Activated T-cell treated with anti-CD3 and anti-CD28 coated beads, Interleukin-2, amount 50 U/mL, for 1 hour (primary cell): ENCODE data around the gene DQX1.

ENCODE experiments used
- DNase-seq: peaks from one replicate; pipeline ENCODE4 v3.0.0-alpha.2; 2020

DQX1 gene

GRCh38 chr2:74531666-74532065 lies 5.6 kb upstream of the DQX1 start:
- no peak for DNase-seq

DNA sequence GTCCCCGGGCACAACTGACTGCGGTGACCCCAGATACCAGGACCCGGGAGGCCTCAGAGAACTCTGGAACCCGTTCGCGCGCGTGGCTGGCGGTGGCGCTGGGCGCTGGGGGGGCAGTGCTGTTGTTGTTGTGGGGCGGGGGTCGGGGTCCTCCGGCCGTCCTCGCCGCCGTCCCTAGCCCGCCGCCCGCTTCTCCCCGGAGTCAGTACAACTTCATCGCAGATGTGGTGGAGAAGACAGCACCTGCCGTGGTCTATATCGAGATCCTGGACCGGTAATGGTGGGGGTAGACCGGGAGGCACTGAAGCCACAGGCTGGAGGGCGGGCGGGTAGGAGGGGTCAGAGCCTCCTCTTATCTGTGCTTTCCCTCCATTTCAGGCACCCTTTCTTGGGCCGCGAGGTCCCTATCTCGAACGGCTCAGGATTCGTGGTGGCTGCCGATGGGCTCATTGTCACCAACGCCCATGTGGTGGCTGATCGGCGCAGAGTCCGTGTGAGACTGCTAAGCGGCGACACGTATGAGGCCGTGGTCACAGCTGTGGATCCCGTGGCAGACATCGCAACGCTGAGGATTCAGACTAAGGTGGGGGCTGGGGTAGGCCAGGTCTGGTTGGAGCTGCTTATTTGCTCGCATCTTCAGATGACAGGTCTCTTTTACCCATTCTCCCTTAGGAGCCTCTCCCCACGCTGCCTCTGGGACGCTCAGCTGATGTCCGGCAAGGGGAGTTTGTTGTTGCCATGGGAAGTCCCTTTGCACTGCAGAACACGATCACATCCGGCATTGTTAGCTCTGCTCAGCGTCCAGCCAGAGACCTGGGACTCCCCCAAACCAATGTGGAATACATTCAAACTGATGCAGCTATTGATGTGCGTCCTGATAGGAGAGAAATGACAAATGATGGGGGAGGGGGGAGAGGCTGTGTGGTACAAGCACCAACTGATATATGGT lies 4.5 kb upstream of the DQX1 start:
- peak; percentile 60 for DNase-seq

DNA sequence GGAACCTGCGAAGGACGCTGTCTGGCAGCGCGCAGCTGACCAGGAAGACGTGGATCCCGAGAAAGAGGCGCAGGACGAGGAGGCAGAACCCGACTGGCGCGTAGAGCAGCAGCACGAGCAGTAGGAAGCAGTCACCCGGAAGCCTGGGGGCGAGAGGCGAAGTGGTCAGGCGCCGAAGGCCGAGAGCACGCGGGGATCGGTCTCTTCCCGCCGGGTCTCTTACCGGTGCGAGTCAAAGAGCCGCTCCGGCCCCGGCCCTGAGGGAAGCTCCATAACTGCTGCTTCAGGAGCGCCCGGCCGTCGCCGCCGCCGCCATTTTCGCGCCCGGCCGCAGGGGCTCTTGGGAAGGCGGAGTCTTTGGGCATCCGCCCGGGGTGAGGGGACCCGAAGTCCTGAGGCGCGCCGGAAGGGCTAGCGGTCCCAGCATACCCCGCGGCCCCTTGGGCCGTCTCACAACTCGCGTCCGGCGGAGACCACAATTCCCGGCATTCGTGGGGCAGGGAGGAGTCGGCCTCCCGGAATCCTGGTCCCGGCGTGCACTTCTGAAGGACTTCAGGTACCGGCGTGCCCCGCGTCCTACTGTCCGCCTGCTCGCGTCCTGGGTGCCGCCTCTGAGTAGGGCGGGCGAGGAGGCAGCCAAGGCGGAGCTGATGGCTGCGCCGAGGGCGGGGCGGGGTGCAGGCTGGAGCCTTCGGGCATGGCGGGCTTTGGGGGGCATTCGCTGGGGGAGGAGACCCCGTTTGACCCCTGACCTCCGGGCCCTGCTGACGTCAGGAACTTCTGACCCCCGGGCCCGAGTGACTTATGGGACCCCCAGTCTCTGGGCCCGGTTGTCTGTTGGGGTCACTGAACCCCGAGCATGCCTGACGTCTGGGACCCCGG lies 3.6 kb upstream of the DQX1 start, which contains the start of the genes AUP1 and HTRA2:
AUP1 (minus strand) TSS at position 350 of the 882 bp plus-strand sequence; CDS start at position 273, 77 bp downstream.
HTRA2 (plus strand) TSS at position 577 of the 882 bp plus-strand sequence; CDS start at position 651, 74 bp downstream.
- DNase-seq = peak; percentile 85

DNA sequence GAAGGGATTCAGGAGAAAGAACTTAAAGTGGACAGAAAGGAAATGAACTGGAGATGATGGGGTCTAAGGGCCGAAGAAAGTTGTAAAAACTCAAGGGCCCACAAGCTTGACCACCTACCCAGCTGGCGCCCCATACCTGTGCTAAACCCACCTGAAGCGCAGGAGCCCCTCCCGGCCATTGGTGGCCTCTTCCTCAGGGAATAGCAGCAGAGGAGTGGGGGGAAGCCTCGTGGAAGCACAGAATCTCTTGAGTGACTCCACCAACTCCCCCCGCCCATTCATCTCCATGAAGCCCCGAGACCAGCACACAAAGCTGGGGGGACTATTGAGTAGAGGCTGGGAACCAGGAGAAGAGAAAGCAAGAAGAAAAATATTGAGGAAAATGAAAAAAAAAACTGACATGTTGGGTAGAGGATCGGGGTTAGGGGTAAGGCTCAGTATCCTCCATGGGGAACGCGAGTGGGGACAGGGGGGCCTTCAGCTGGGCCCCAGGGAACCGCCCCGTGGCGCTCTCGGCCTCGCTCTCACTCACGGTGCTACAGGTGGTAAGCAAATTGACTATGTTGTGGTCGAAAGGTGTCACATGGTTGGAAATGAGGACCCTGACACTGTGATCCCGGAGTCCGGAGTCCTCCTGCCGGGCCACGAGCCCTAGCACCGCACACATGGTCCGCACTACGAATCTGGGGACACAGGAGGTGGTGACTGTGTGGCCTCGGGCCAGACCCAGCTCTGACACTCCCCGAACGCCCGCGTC lies 2.7 kb upstream of the DQX1 start:
- DNase-seq = no peak

GRCh38 chr2:74527741-74528140 lies 1.7 kb upstream of the DQX1 start:
- no peak for DNase-seq

- DNase-seq = no peak
These were observed 709 bp upstream of the DQX1 start for GRCh38 chr2:74526649-74527230.

DNA sequence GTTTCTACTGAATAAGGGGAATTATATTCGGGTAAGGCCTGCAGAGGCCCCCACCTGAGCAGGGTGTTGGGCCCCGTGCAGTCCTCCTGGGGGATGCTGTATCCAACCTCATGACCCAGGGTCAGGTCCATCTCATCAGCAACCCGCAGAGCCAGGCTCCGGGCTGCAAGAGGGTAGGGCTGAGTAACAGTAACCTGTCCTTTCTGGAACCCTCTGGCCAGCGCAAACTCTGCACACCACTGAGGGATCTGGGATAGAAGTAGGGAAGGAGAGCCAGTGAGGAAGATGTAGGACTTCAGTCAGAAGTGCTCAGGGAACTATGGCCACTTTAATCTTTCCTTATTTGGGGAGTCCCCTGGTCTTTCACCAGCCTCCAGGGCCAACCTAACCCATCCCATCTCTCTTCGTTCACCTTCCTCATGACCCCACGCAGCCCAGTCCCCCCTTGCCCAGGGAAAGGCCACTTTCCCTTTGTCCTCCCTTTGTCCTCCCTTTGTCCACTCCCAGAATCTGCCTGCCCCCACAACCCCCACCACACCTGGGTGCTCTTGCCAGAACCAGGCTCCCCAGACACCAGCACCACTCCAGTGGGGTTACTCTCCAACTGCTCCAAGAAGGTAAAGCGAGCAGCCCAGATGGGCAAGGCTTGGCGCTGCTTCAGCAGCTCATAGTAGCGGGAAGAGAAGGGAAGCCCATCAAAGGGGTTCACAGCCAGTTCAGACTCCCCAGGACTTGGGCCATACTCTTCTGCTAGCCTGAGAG lies 895 bp downstream of the DQX1 start:
- no peak for DNase-seq

DNA sequence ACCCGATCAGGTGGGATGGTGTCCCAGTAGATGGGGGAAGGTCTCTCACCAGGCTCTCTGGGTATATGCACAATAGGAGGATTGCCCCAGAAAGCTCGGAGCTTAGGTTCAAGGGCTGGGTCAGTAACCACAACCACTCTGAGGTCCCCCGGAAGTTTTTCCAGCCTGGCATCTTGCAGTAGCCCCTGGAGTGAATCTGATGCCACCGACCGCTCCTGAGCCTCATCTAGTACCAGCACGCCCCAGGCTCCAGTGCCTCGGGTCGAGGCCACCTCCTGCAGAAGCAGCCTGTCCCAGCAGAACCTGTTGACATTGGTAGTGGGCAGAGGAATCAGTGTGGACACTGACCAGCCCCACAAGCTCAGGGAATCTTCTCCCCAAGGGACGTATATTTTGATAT lies 2.0 kb downstream of the DQX1 start:
- DNase-seq = no peak

DNA sequence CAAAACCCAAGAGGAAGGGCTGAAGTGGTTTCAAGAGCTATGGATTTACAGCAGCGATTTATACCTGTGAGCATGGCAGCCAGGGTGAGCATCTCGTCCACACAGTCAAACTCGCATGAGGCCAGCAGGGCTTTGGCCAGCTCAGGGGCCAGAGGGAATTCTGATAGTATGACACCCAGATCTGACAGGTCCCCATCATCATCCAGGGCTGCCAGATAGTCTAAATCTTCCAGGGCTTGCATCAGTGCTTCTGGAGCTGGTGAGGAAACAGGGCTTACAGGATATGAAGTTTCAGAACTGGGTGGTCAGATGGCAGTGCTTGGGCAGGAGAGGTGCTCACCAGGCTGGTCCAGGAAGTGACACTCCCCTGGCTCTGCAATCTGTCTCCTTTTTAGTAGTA lies 3.5 kb downstream of the DQX1 start:
- DNase-seq = no peak

DNA sequence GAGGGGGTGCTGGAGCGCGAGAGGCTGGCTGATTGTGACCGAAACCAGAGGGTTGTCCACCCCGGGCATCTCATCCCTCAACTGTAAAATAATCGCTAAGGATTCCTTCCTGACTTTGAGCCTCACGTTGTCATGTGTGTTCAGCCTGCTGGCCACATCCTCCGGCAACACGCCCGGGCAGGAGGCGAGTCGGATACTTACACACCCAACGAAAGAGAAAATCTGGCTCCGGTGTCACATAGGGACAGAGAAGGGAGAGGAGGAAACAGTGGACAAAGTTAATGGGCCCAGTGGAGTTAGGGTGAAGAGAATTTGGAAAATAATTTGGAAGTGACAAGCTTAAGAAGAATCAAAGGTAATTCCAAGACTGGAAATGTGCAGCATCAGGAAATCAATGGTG lies 9.4 kb downstream of the DQX1 start:
- no peak for DNase-seq

DNA sequence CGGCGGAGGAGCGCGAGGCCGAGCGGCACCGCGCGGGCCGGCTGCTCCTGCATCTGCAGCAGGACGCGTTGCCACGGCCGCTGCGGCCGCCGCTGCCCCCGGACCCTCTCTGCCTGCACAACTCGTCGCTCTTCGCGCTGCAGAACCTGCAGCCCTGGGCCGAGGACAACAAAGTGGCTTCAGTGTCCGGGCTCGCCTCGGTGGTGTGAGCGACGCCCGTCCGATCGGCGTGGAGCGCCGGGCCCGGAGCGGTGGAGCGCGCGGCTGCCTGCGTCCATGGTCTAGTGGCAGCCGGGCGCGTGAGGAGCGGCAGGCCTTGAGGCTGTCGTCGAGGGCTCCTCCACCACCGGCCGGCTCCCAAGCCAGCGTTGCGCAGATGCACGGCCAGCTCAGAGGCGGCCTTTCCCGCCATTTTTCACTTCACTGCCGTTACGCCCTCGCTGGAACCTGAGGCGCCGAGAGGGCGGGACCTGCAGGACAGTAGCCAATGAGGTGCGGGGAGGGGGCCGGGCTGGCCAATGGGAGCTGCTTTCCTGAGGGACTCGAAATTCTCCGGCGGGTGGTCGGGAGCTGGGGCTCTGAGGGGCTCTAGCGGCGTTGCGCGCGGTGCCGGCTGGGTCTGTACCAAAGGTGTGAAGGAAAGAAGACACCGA lies 9.9 kb downstream of the DQX1 start:
- peak; percentile 81 for DNase-seq

- no peak for DNase-seq
These were observed 10.6 kb downstream of the DQX1 start for GRCh38 chr2:74515271-74515980.

GRCh38 chr2:74514368-74515270 lies 11.4 kb downstream of the DQX1 start, which contains the start of gene TLX2:
TSS of gene TLX2 (plus strand) at chr2:74514450. CDS start at chr2:74514807, 357 bp downstream.
- peak; percentile 45 for DNase-seq

GRCh38 chr2:74513605-74514367 lies 12.2 kb downstream of the DQX1 start:
- DNase-seq = peak; percentile 49

GRCh38 chr2:74512744-74513604 lies 13.1 kb downstream of the DQX1 start:
- DNase-seq = no peak

- no peak for DNase-seq
These were observed 14.7 kb downstream of the DQX1 start for GRCh38 chr2:74511104-74511989.
